ENCODE measurements around the gene GAPT. TPM values are rescaled to one million over a fixed set of nuclear protein-coding genes. Genes with fewer than 3 reads are reported as not detected.

GAPT gene
- total RNA-seq, 1 experiment from 2014 or later = not detected

- Histone ChIP-seq H4K20me1 (ENCODE audit: insufficient read depth) (no peaks in the 10 kb centered on the region), H3K27me3 (ENCODE audit: insufficient read depth, low read depth) (no peaks in the 10 kb centered on the region), H3K4me2 (no peak overlapping the region), H3K9me3 (ENCODE audit: insufficient read depth, low read depth) (no peaks in the 10 kb centered on the region), H3K79me2 (ENCODE audit: low read depth) (no peaks in the 10 kb centered on the region), H3K36me3 (ENCODE audit: low read depth) (no peaks in the 10 kb centered on the region), H3K4me3 (no peak overlapping the region), H3K9me2 (ENCODE audit: insufficient read depth) (no peaks in the 10 kb centered on the region; the same call in 1 of the 2 replicates), H3F3A (ENCODE audit: insufficient read depth, low read depth) (no peaks in the 10 kb centered on the region), H3K27ac (no peak overlapping the region), H2AFZ (no peak overlapping the region; the same call in 1 of the 2 replicates), H3K4me1 (replicated peaks; ENCODE audit: insufficient read depth) (peaks cover 6% of the 10 kb centered on the region; the same call in 1 of the 2 replicates)
- TF ChIP-seq EZH2 (IDR thresholded peaks at IDR 0.05; ENCODE audit: low read depth) (no peak), CTCF (conservative IDR thresholded peaks at IDR 0.05) (no peak)
- no peak for DNase-seq
- BruUV-seq (replicated peaks) = no TSS peak
- intact Hi-C loops (cut with micrococcal nuclease; ENCODE audit: unreplicated experiment) = no loop called here
- CTCF ChIA-PET = interaction anchor here (0.7 kb wide), 1 partner anchor 884 kb away, joined by 5 read pairs; no protein-coding TSS in a partner anchor
- POLR2A ChIA-PET (ENCODE audit: unreplicated experiment) = no interaction called here
Measured at GRCh38 chr5:58466939-58467338, 24.3 kb upstream of the GAPT start.

- Histone ChIP-seq H4K20me1 (ENCODE audit: insufficient read depth) (no peaks in the 10 kb centered on the region), H3F3A (ENCODE audit: insufficient read depth, low read depth) (no peaks in the 10 kb centered on the region), H2AFZ (no peak overlapping the region), H3K36me3 (ENCODE audit: low read depth) (no peaks in the 10 kb centered on the region), H3K79me2 (ENCODE audit: low read depth) (no peaks in the 10 kb centered on the region), H3K4me3 (no peak overlapping the region), H3K4me1 (replicated peaks; ENCODE audit: insufficient read depth) (no peaks in the 10 kb centered on the region), H3K27ac (no peak overlapping the region), H3K27me3 (ENCODE audit: insufficient read depth, low read depth) (no peaks in the 10 kb centered on the region), H3K9me3 (ENCODE audit: insufficient read depth, low read depth) (no peaks in the 10 kb centered on the region; the same call in 1 of the 2 replicates), H3K4me2 (no peak overlapping the region), H3K9me2 (ENCODE audit: insufficient read depth) (no peaks in the 10 kb centered on the region; the same call in 1 of the 2 replicates)
- intact Hi-C loops (cut with micrococcal nuclease; ENCODE audit: unreplicated experiment) = no loop called here
- CTCF ChIA-PET = interaction anchor here (0.7 kb wide), 1 partner anchor 558 kb away, joined by 4 read pairs; no protein-coding TSS in a partner anchor
- TF ChIP-seq CTCF (conservative IDR thresholded peaks at IDR 0.05) = no peak
- no peak for TF ChIP-seq EZH2 (IDR thresholded peaks at IDR 0.05; ENCODE audit: low read depth)
- no TSS peak for BruUV-seq (replicated peaks)
- POLR2A ChIA-PET (ENCODE audit: unreplicated experiment) = no interaction called here
- no peak for DNase-seq
Measured at GRCh38 chr5:58469896-58470295, 21.3 kb upstream of the GAPT start.

- Histone ChIP-seq H3K4me2 (no peak overlapping the region), H3K27ac (no peak overlapping the region), H3K79me2 (ENCODE audit: low read depth) (no peaks in the 10 kb centered on the region), H3K4me1 (replicated peaks; ENCODE audit: insufficient read depth) (no peaks in the 10 kb centered on the region), H3K9me2 (ENCODE audit: insufficient read depth) (no peaks in the 10 kb centered on the region), H3K27me3 (ENCODE audit: insufficient read depth, low read depth) (no peaks in the 10 kb centered on the region), H3K4me3 (no peak overlapping the region), H3F3A (ENCODE audit: insufficient read depth, low read depth) (no peaks in the 10 kb centered on the region), H3K36me3 (ENCODE audit: low read depth) (no peaks in the 10 kb centered on the region), H2AFZ (no peak overlapping the region), H3K9me3 (ENCODE audit: insufficient read depth, low read depth) (peaks cover 5% of the 10 kb centered on the region; the same call in 1 of the 2 replicates), H4K20me1 (ENCODE audit: insufficient read depth) (no peaks in the 10 kb centered on the region)
- intact Hi-C loops (cut with micrococcal nuclease; ENCODE audit: unreplicated experiment) = no loop called here
- ChIA-PET POLR2A (ENCODE audit: unreplicated experiment) (no interaction called here), CTCF (no interaction called here)
- no TSS peak for BruUV-seq (replicated peaks)
- no peak for TF ChIP-seq CTCF (conservative IDR thresholded peaks at IDR 0.05)
- TF ChIP-seq EZH2 (IDR thresholded peaks at IDR 0.05; ENCODE audit: low read depth) = no peak
- no peak for DNase-seq
Measured at GRCh38 chr5:58475404-58475803, 15.8 kb upstream of the GAPT start.

Data from PC-9 (cell line).